GM19395 (cell line): ENCODE measurements around the gene ATP5MG.
A peak's percentile ranks its signal among the peaks of the same experiment; 100 is the strongest.

Source experiments
- ATAC-seq: cut with Tn5 transposase; IDR thresholded peaks from one replicate; pipeline ENCODE4 v1.9.1; 2021; ENCODE audit warnings: mild to moderate bottlenecking, moderate library complexity; ENCODE audit not compliant: unreplicated experiment

The ATP5MG gene

DNA sequence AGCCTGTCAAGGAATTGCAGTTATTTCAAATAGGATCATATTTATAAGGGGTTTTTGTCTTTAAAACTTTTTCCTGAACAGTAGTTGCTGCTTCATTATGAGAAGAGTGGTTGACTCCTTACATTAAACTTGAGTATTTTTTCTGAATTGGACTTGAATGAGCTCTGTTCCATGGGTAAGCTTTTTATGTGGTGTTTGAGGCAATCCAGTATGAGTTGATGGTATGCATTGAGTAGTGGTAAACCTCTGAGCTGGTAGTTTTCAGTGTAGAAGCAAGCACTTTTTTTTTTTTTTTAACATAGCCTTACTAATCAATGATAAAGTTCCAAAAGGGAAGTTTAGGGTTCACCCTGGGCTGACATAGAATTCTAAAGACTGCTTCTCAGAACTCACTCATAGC, 38.2 kb downstream of the ATP5MG start:
- ATAC-seq, result no peak

DNA sequence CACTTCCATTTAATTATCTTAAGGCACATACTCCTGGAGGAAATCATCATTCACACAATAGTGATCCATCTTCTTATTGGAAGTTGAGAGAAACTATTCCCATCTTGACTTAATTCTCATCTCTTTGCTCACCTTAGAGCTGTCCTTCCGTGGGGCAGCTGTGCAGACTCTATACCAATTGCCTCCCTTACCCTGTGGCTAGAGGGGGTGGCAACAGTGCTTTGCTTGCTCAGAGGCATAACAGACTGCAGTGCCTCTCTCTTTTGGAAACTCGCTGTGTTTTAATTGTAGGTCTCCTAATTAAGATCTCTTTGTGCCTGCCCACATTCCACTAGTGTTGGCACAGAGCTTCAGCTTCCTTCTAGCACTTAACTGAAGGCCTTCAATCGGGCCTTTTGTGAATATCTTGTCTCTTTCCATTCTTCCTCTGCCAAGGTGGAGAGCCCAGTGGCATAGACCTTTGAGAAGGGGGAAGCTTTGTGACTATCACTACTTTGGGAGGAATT, 40.4 kb downstream of the ATP5MG start:
- no peak for ATAC-seq

DNA sequence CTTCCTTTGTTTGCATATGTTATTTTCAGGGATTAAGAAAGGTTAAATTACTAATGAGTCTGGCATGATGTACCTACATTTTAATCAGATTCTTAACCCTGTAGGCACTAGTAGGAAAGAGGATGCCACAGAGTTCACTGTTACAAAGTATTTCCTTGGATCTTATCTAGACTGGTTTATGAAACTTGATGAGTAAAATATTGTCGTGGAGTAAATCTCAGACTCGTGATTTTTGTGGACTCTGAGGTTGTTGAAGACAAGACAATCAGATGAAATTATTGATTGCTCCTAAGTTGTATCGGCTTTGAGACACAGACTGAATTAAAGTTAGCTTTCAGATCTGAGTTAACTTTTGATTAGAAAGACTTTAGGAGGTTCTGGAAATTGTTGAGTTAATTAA, 40.9 kb downstream of the ATP5MG start:
- no peak for ATAC-seq

DNA sequence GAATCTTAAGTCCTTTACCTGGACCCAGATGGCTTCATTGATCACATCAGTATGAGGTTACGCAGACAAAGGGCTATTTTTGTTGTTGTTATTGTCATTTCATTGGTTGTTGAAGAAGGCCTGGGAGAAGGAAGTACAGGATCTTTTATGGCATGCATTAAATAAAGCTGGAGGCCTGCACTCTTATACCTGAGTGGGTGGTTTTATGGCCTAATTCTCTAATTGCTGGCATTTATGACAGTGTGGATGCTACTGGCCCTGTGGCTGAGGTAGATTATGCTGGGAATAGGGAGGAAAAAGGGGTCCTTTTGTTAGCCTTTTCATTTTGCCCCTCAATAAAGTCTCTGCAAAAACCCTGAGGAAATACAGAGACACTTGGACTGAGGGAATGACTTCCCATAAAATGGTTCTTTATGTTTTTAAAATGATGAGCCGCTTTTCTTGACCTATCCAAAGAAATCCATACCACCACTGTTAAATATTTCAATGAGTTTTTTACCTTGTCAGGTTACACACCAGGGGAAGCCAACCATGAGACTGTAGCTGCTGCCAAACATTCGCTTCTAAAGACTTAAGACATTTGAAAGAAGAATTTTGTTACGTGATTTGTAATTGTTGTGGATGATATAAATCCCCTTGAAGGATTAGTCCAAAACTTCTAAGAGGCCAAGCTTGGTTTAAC, 41.6 kb downstream of the ATP5MG start:
- ATAC-seq, result peak; percentile 7

DNA sequence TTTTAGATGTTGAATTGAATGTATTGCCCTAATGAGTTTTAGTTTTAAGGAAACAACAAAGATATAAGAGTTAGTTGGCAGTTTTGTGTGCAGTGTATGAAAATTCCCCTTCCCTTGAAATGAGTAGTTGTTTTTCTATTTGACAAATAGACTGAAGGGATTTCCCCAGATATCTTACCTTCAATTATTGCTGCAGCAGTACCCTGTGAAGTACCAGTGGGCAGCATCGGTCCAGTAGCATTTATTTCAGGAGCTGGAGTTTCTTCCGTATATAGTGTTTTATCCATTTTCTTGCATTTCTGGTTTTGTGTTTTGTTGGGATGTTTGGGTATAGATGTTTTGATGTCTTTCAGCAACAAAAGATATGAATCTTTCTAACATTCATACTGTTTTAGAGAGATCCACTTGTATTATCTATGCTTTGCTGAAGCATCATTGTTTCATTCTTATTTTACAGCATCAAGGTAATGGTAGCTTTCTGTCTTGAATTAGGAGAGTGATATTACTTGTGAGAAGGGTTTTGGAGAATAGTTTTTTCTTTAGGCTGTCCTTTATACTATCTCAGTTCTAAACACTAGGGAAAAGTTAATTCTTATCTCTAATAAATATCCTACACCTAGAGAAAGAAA, 42.3 kb downstream of the ATP5MG start:
- ATAC-seq, result peak; percentile 51

DNA sequence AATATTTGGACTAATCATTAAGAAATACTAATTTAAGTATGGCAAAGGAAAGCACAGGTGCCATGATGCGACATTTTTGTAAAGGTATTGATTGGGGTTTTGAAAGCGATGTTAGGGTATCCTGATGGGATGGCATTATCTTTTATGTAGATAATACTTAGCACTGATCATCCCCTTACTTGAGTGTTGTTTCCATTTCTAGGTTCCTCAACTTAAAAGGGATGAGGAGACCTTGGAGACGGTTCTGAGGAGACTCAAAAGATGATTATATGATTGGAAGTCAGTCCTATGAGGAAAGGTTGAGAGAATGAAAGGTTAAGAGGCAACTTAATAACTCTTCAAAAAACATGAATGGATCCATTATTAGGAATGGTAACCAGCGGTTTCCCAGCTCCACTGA, 46.0 kb downstream of the ATP5MG start:
- ATAC-seq, result no peak

DNA sequence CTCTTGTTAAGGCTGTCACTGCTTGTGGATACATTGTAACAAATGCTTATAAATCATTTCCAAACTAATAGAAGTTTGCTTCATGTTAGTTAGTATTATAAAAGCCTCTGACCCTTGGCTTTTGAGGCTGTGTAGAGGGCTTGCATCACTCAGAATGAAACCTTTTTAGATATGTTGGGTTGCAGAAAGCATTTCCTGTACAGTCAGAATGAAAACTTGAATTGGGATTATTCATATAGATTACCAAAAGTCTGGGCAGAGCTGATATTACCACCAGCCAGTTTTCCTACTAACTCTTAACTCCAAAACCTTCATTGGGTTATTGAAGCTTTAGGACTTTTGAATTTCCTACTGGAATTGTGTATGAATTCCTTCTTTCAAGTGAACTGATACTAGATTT, 46.9 kb downstream of the ATP5MG start:
- peak; percentile 84 for ATAC-seq

DNA sequence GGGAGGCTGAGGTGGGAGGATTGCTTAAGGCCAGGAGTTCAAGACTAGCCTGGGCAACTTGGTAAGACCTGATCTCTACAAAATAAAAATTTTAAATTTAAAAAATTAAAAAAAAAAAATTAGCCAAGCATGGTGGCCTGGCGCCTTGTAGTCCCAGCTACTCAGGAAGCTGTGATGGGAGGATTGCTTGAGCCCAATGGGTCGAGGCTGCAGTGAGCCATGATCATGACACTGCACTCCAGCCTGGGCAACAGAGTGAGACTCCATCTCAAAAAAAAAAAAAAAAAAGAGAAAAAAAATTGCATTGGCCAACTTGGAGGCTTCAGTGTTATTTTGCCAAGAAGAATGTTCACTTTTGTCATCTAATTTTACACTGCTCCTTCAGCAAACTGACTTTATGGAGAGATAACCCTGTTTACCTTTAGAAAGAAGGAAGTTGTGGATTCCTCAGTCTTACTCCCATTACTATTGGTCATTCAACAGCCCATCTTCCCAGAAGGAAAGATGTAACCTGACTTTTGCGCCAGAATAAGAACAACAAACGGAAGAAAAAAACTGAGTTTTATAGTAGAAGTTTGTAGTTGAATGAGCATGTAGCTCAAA, 48.0 kb downstream of the ATP5MG start:
- ATAC-seq, result no peak

DNA sequence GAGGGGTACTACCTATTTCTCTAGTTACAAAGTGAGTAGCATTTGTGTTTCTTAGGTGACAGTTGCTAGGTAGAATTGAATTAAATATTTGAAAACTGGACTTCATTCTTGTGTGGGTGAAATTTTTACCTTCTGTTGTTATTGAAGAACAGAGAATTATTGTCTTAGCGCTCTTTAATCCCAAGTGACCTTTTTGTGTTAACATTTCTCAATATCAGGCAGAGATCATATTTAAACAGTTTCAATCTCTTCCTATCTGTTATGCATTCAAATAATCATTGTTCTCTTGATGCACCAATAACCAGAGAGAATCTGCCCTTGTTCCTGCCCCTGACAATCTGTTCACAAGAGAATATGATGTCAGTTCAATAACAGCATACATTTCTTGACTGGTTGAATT, 49.0 kb downstream of the ATP5MG start:
- no peak for ATAC-seq
